ENCODE measurements around the gene MAPKAP1. TPM values are rescaled to one million over a fixed set of nuclear protein-coding genes. Genes with fewer than 3 reads are reported as not detected.

The MAPKAP1 gene
- total and polyA plus RNA-seq, 9 of the 15 experiments (the other 6 are each of a cell fraction or from before 2014, with no cell fraction given), result 2.6 to 82.1 (median 61.1) TPM

DNA sequence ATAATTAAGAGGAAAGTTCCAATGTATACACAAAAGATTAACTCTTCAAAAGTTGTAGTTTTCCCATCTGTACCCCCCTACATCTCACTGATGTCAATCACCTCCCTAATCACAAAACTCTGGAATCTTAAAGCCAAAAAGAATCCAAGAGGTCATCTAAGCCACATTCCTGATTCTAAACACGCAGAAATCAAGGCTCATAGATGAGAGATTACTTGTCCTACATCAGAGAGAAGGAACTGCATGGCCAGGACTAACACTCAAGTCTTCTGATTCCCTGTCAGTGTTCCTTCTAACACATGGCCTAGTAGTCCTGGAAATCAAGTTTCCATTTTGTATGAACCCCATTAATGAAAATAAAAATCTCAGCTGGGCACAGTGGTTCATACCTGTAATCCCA is 58.7 kb downstream of the MAPKAP1 start:
- Histone ChIP-seq H3K4me2 (ENCODE audit: insufficient read depth, low read length) (no peak overlapping the region), H3K4me3 (no peak overlapping the region), H2AFZ (ENCODE audit: low read depth, low read length) (no peak overlapping the region), H3K27me3 (ENCODE audit: control insufficient read depth in 2 of 2, insufficient read depth in 2 of 2, low read length in 2 of 2) (no peaks in the 10 kb centered on the region), H3K36me3 (ENCODE audit: control insufficient read depth, insufficient read depth, low read length) (no peaks in the 10 kb centered on the region), H3K9me3 (replicated peaks; ENCODE audit: control insufficient read depth, insufficient read depth, low read depth, low read length) (no peaks in the 10 kb centered on the region), H3K9me1 (ENCODE audit: control insufficient read depth, insufficient read depth, low read length) (no peaks in the 10 kb centered on the region), H3K27ac (ENCODE audit: extremely low read depth, low read depth, low read length) (no peak overlapping the region), H3K79me2 (ENCODE audit: control insufficient read depth, insufficient read depth, low read length) (no peaks in the 10 kb centered on the region; the same call in 2 of the 3 replicates), H3K9ac (ENCODE audit: insufficient read depth in 1 of 2, low read depth in 2 of 2, low read length in 2 of 2) (no peak overlapping the region), H4K20me1 (replicated peaks; ENCODE audit: control insufficient read depth, insufficient read depth, low read length) (no peaks in the 10 kb centered on the region; the same call in 1 of the 2 replicates), H3K4me1 (replicated peaks in 1 of 2; ENCODE audit: control insufficient read depth in 2 of 2, insufficient read depth in 2 of 2, low read length in 2 of 2) (no peaks in the 10 kb centered on the region)
- FAIRE-seq (no peak), ATAC-seq (no peak), DNase-seq (ENCODE audit: extremely low read depth in 1 of 4, low spot score in 3 of 4) (no peak)
- in situ Hi-C loops (cut with MboI) (no loop called here), intact Hi-C loops (cut with micrococcal nuclease) (no loop called here)
- TF ChIP-seq COPS2 (conservative IDR thresholded peaks at IDR 0.05) (no peak), ZNF586 (CRISPR knock-in tag; conservative IDR thresholded peaks at IDR 0.05) (no peak), PTBP1 (IDR thresholded peaks at IDR 0.05; ENCODE audit: low read depth, low read length) (no peak), YBX1 (IDR thresholded peaks at IDR 0.05) (no peak), NRF1 (conservative IDR thresholded peaks at IDR 0.05 in 1 of 2, IDR thresholded peaks at IDR 0.05 in 1 of 2) (no peak), ZNF274 (IDR thresholded peaks at IDR 0.05; ENCODE audit: borderline replicate concordance, low read depth, low read length) (no peak)
- TF ChIP-seq, protein P1, sequence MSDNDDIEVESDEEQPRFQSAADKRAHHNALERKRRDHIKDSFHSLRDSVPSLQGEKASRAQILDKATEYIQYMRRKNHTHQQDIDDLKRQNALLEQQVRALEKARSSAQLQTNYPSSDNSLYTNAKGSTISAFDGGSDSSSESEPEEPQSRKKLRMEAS (CRISPR knock-in tag; IDR thresholded peaks at IDR 0.05), result no peak
- POLR2A ChIA-PET, result no interaction called here
- BruUV-seq (replicated peaks), result no TSS peak
- WGBS (ENCODE audit: insufficient coverage, low coverage, missing lambda C conversion rate), result 71% methylated on average over 1 of the region's 1 CpG
- CTCF ChIA-PET (ENCODE audit: low intra/inter-chr PET ratio), result no interaction called here

Measured in K562 (cell line).